HG03175 (cell line): ENCODE data around the gene RNF146.
"Not testable (repeated sequence)": the region's sequence is repeated elsewhere in the genome, so short reads cannot be mapped to it uniquely, and the experiment has no call there.

Experiments
- ATAC-seq: cut with Tn5 transposase; IDR thresholded peaks from one replicate; pipeline ENCODE4 v1.9.1; 2021; ENCODE audit warnings: mild to moderate bottlenecking, moderate library complexity; ENCODE audit not compliant: unreplicated experiment

Gene RNF146

DNA sequence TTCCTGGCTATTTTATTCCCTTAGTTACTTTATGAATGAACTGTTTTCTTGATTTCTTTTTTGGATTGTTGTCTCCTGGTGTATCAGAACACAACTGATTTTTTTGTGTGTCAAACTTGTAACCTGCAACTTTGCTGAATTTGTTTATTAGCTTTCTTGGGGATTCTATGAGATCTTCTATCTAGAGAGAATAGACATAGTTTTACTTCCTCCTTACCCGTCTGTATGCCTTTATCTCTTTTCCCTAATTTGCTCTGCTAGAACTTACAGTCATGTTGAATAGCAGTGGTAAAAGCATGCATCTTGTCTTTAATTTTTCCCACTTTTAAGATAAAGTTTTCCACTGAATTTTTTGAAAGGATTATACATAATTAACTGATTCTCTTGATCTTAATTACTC is 13.2 kb downstream of the RNF146 start:
- no peak for ATAC-seq

DNA sequence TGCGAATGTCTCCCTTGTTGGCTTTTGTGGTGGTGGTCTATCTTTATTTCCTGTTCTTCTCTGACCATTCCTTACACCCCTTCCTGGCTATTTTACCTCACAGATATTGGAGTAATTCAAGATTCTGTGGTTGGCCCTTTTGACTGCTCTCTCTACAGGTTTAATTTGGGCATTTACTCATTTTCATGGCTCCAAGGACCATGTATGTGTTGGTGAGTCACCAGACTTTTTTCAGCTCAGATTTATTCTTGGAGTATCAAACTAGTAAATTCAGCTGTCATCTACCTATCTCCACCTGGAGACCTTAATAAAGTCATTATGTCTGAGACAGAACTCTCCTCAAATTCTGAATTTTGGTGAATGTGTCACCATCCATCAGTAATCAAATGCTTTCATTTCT is 15.5 kb downstream of the RNF146 start:
- ATAC-seq = no peak

DNA sequence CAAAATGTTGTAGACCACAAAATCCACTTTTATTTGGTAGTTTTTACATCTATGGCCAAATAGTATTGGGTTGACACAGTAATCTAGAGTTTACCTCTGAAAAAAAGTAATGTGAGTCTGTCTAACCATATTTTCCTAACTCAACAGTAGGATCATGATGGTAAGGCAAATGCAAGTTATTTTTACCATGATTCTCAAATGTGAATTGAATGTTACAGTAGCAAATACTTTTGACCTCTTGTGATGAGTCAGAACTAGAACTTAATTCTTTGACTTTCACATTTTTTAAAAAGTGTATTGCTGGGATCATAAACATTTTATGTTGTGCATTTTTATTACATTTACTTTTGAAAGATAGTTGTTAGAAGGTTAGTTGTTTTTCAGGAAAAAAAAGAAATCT is 22.0 kb downstream of the RNF146 start:
- no peak for ATAC-seq

DNA sequence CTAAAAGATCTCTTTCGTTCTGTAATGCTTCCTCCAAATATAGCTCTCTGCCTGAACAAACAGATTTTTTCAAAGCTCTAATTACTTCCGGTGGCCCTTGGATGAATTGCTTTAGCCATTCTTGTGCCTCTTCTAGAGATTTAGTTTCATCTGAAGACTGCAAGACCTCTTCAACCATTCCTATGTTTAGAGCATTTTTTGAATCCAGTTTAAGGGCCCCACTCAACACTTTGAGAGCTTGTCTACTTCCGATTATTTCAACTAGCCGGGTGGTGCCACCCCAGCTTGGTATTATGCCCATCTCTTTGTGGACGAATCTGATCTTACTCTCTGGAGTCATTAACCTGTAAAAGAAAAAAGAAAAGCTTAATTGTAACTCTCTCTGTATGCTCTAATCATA is 23.3 kb downstream of the RNF146 start:
- ATAC-seq = no peak

DNA sequence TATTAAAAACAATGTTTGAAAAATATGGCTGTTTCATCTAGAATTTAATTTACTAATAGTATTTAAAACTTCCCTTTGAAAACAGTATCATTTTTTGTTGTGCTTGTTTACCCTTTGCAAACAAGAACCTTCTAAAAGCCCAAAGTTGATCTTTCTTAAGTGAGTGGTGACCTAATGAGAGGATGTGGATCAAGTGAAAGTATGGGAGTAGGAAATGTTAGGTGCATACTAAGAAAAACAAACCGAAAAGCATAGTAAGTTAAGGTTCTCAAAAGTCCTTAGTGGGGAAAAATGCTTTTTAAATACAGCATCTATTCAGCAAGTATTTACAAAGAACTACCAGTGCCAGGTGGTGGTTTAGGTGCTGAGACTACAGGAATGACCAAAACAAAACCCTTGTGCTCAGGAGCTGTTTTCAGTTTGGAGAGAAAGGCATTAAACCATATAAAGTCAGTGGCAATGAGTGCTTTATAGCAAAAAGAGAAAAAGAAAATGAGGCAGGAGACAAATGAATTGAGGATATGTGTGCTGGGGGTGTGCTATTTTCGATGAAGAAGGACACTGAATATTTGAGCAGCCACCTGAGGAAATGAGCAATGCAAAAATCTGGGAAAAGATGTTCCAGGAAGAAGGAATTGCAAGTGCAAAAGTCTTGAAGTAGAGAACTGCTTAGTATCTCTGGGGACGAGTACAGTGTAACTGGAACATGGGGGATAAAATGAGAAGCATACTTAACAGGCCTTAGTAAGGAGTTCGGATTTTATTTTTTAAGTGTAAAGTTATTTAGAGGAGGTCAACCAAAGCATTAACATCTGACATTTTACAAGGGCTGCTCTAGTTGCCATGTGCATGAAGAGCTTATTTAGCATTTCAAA is 24.0 kb downstream of the RNF146 start:
- ATAC-seq = peak; percentile 33

DNA sequence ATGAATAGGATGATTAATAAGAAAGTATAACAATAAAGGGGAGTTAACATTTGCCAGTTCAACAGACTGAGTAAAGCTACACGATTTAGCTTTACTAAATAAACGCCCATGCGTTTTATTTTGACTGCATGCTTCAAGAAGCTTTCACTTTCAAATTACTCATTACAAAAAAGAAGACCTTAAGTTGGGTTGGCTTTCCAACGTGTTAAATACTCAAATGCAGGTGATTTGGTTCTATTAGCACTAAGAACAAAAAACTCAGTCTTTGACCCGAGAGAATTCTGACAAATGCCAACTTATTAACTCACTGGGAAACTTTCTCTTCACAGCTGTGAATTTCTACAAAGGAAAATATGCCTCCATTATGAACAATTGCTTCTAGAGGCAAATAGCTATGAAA is 24.8 kb downstream of the RNF146 start:
- ATAC-seq = peak; percentile 88

DNA sequence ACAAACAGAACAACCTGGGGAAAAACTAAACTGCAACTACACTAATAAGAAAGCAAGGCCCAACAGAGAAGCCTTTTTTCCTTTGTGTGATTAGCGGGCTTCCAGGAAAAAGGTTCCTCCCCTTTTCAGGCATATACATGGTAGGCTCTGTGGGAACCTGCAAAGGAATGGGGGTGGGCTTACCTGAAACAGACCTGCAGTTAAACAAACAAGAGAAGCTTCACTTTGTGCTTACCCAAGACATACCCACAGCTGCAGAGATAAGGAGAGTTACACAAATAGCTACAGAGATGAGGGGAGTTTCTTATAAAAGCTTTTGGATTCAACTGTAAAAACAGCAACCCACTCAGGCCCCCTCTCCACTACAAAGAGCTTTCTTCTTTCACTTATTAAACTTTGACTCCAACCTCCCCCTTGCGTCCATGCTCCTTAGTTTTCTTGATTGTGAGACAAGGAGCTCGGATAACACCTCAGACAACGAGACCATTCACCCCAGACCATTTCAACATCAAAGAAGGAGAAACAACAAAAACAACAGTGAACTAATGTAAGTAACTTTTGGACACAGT is 30.9 kb downstream of the RNF146 start:
- ATAC-seq = no peak

DNA sequence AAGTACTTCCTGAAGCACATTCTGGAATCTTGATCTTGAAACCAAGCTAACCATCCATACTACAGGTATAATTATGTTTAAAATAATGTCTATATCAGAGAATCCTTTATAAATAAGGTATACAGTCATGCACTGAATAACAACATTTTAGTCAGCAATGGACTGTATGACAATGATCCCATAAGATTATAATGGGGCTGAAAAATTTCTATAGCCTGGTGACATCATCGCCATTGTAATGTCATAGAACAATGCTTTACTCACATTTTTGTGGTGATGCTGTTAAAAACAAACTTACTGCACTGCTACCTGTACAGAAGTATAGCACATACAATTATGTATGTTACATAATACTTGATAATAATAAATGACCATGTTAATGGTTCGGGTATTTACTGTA is 31.8 kb downstream of the RNF146 start:
- no peak for ATAC-seq

DNA sequence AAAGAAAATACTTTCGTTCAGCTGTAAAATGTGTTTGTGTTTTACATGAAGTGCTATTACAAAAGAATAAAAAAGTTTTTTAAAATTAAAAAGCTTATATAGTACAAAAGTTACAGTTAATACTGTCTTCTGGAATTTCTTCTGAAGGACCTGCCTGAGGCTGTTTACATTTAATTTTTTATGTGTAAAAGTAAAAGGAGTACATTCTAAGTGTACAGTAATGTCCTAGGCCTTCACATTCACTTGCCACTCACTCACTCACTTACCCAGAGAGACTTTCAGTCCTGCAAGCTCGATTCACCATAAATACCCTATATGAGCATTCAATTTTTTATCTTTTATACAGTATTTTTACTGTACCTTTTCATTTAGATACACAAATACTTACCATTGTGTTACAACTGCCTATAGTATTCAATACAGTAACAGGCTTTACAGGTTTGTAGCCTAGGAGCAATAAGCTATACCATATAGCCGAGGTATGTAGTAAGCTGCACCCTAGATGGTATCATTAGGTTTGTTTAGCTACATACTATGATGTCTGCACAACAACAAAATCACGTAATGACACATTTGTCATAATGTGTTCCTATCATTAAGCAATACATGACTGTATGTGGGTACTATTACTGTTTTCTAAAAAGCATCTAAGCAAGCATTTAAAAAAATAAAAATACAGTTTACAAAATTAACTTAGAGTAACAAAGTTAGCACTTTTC is 33.0 kb downstream of the RNF146 start:
- ATAC-seq = no peak

DNA sequence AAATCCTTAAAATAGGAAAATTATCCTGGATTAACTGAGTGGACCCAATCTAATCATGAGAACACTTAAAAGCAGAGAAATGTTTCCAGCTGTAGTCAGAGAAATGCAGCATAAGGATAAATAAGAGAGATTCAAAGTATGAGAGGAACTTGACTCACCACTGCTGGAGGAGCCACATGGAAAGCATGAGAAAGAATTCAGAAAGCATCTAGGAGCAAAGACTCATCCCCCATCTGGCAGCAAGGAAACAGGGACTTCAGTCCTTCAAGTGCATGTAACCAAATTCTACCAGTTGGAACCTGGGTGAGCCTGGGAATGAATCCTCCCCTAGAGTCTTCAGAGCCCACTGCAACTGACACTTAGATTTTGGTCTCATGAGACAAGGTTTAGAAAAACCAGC is 33.7 kb downstream of the RNF146 start:
- ATAC-seq = no peak

DNA sequence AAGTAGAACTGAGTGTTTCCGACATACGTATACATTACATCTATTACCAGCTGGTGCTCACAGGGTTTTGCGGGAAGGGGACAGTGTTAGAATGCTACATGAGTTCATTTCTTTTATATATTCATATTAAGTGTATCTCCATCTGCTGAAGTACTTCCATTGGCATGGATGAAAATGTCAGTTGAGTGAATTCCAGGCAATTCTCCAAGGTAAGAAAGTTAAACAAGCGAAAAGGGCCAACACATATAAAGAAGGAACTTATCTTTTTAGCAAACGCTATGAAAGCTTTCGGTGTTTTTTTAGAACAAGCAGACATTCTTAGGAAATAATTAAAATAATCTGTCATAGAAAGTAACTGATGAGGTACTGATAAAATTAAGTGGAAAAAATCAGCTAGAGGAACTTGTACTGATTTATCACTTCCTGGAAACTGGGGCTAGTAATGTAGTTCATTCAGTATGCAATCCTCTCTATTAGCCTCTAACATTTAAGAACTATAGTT is 34.6 kb downstream of the RNF146 start:
- no peak for ATAC-seq

DNA sequence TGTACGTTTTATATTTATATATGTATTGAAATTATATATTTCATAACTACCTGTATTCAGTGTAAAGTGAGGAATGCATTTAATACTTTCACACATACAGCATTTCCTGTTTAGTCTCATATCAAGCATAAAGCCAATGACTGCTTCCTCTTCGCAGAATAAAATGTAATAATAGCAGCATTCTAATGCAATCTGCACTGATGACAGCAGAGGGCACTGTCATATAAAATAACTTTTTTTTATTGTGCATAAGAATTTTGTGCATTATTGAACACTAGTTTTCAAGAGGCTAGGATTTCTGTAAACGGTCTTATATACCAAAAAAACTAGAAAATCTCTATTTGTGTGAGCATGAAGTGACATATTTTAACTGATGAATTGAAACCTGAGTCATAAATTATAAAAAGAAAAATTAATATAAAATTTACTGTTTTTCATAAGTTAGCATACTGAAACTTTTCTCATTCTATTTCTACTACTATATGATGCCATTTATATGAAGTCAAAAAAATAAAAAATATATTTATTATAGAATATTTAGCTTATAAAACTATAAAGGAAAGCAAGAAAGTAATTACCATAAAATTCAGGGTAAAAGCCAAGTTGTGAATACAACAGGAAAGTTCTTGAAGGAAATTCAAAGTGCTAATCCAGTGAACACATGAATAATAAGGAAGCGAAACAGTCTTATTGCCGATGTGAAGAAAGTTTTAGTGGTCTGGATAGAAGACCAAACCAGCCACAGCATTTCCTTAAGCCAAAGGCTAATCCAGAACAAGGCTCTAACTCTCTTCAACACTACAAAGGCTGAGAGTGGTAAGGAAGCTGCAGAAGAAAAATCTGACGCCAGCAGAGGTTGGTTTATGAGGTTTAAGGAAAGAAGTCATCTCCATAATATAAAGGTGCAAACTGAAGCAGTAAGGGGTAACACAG is 36.3 kb downstream of the RNF146 start:
- ATAC-seq = peak; percentile 96

DNA sequence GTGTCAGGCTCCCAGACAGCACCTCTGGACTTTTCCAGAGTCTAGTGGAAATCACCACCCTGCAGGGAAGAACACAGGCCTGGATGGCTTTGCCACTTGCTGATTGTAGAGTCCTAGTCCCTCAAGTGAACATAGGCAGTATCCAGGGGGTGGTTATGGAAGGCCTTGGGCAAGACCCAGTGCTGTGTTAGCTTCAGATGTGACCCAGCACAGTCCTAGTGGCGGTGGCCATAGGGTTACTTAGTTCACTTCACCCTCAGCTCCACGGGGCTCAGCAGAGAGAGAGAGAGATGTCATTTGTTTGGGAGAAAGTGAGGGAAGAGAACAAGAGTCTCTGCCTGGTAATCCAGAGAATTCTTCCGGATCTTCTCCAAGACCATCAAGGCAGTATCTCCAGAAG is 37.3 kb downstream of the RNF146 start:
- no peak for ATAC-seq

DNA sequence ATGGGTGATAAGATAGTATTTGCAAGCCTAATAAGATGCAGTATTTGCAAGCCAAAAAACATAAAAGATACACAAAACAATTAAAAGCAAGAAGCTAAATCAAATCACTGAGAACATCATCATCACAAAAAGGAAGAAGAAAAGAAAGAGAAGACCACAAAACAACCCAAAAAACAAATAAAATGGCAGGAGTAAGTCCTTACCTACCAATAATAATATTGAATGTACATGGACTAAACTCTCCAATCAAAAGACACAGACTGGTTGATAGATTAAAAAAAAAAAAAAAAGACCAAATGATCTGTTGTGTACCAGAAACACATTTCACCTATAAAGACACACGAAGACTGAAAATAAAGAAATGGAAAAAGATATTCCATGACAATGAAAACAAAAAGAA is 39.1 kb downstream of the RNF146 start:
- ATAC-seq = no peak

DNA sequence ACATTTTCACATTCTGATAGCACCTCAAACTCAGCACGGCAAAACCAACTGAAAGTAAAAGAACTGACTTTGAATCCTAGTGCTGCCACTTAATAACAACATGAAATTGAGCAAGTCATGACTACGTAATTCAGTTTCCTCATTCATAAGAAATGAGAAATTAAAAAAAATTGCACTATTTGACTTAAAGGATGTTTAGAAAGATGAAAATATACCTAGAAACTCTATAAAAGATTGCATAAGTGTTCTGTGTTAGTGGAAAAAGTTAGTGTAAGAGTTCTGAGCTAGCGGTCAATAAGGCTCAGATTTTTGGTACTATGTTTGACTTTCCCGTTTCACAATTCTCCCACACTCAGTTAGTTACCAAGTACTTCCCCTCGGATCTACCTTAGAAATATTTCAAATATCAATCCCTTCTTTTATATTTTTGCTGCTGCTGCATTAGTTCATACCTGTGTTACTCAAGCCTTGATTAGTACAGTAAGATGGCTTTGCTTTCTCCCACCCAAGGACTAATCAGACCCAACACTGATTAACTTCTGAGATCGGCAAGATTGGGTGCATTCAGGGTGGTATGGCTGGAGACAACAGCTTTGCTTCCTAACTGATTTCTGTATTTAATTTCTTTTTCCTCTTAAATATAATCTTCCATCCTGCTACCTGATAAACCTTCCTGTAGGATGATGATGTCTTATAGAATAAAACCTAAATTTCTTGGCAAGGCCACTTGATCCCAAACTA is 50.9 kb downstream of the RNF146 start:
- ATAC-seq = no peak

DNA sequence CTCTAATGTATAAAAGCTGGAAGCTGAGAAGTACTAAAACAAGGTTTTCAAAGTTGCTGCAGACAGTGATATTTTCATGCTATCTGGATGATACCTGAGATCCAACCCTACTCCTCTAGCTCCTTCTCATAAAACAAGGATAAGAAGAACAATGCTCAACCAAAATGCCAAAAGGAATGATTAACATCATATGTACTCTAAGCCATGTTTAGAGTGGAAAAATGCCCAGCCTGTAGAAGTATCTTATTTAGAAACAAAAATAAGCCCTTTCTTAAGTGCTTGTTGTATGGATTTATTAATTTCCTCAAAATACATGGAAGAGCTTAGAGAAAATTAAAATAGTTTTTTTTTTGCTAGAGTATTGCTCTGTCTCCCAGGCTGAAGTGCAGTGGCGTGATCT is 53.0 kb downstream of the RNF146 start:
- ATAC-seq = no peak

DNA sequence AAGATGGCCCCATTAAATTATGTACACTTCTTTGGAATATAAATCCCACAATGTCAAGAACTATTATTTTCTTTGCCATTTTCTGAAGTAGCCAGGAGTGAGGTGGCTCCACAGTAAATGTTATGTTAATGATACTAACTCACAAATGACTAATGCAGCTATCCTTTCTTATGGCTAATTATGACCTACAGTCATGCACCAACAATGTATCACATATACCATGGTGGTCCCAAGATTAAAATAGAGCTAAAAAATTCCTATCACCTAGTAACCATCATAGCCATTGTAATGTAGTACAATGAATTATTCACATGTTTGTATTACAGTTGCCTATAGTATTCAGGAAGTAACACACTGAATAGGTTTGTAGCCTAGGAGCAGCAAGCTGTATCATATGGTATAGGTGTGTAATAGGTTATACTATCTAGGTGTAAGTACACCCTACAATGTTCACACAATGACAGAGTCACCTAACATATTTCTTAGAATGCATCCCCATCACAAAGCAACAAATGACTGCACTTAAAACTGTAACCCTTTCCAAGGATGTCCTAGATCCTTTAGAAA is 61.5 kb downstream of the RNF146 start:
- no peak for ATAC-seq

DNA sequence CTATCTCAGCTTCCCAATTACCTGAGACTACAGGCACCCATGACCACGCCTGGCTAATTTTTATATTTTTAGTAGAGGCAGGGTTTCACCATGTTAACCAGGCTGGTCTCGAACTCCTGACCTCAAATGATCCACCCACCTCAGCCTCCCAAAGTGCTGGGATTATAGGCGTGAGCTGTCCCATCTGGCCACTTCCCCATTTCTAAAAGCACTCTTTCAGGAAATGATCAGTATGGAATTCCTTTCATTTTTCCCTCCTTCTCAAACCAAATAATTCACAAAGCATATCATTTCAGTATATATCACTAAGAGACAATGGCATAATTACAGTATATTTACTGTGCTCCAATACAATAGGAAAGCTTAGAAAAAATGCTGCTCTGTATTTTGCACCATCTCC is 64.6 kb downstream of the RNF146 start:
- not testable (repeated sequence) for ATAC-seq

DNA sequence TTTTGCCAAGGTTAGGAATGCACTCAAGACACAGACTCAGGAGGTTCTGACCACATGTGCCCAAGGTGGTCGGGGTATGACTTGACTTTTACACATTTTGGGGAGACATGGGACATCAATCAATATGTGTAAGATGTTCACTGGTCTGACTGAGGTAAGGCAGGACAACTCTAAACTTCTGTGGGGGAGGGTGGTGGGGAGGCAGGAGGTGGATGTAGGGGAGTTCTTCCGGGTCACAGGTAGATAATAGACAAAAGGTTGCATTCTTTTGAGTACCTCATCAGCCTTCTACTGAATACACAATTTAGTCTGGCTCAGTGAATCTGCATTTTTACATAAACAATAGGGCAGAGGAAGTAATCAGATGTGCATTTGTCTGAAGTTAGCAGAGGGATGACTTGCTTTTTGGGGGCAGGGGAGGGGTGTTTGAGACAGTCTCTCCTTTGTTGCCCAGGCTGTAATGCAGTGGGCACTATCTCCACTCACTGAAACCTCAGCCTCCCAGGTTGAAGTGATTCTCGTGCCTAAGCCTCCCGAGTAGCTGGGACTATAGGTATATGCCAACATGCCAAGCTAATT is 65.8 kb downstream of the RNF146 start:
- ATAC-seq = no peak
